H1 (cell line): ENCODE results near the gene RPGR. TPM values are rescaled to one million over a fixed set of nuclear protein-coding genes. Genes with fewer than 3 reads are reported as not detected.

Experiments
- CHD2 ChIP-seq: IDR thresholded peaks from 2 replicates; pipeline ENCODE4 v1.6.1; 2012; ENCODE audit warnings: low read length, improper control_type of control experiment
- CHD7 ChIP-seq: fragments of 300-600 bp; sonication (generic); IDR thresholded peaks from 2 replicates; pipeline ENCODE4 v1.7.1; 2012; ENCODE audit warnings: low read length, moderate library complexity, mild to moderate bottlenecking, inconsistent platforms; ENCODE audit not compliant: insufficient replicate concordance
- EGR1 ChIP-seq: IDR thresholded peaks from 2 replicates; pipeline ENCODE4 v1.6.1; 2011; ENCODE audit warnings: low read depth, low read length, borderline replicate concordance
- MAFK ChIP-seq: IDR thresholded peaks from 2 replicates; pipeline ENCODE4 v1.6.1; 2012; ENCODE audit warnings: low read depth, mild to moderate bottlenecking, improper control_type of control experiment, low read length
- TAF7 ChIP-seq: optimal IDR thresholded peaks from 2 replicates; pipeline ENCODE3; 2011; ENCODE audit warnings: low read depth, mild to moderate bottlenecking, inconsistent platforms, low read length, moderate library complexity, borderline replicate concordance
- TEAD4 ChIP-seq: IDR thresholded peaks from 2 replicates; pipeline ENCODE4 v1.6.1; 2012; ENCODE audit warnings: low read depth, low read length, inconsistent platforms, mixed read lengths
- polyA plus RNA-seq, 7 experiments: library from polyadenylated mRNA; depleted of rRNA in 3 of 7; stranded (reverse) in 5 of 7; unstranded in 2 of 7; fragments of >200 nt in 5 of 7; fragments of 200-250 nt in 2 of 7; gene quantifications; 1 replicate in 5 of 7; 2 replicates in 1 of 7; 4 replicates in 1 of 7; pipeline versions ENCODE4 v1.2.1 to v1.2.3, GENCODE V29; 2011 to 2013; ENCODE audit warnings: missing spikeins in 2 of 7, mixed read lengths in 2 of 7
- total RNA-seq: library from RNA; stranded (reverse); fragmentation: NEBNext Ultra II Directional; extraction: Animal tissue kit (Norgen Biotek cat#: 25700); gene quantifications from 2 replicates; pipeline ENCODE4 v1.2.1, GENCODE V29; 2021

RPGR gene
- total and polyA plus RNA-seq, 2 of the 8 experiments (the other 6 are each of a cell fraction or from before 2014, with no cell fraction given) = 1.6 to 10.0 TPM

DNA sequence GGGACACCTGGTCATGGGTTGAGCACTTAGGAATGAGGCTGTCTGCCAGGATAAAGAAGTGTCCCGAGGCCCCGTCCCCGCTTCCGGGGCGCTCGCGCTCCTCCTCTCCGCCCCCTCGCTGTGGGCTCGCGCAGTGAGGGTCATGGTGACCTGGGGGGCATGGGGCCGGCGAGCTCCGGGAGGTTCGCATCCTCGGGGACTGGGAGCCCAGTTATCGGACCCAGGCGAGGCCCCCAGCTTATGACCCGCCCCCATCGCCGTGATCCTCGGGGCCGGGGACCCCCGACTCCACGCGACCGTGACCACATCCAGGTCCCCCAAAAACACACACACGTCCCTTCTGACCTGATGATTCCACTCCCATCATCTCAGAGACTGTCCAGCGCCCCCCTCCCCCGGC is 71.3 kb downstream of the RPGR start (continued):
- TF ChIP-seq TEAD4 (no peak), CHD7 (no peak), MAFK (no peak), EGR1 (no peak), TAF7 (no peak), CHD2 (no peak)
- TF ChIP-seq, all 59 proteins: peak for 0
